ENCODE measurements around the gene IMPA2.

GRCh38 chr18:12003894-12004293 lies 22.6 kb downstream of the IMPA2 start:
- TF ChIP-seq, protein P1, sequence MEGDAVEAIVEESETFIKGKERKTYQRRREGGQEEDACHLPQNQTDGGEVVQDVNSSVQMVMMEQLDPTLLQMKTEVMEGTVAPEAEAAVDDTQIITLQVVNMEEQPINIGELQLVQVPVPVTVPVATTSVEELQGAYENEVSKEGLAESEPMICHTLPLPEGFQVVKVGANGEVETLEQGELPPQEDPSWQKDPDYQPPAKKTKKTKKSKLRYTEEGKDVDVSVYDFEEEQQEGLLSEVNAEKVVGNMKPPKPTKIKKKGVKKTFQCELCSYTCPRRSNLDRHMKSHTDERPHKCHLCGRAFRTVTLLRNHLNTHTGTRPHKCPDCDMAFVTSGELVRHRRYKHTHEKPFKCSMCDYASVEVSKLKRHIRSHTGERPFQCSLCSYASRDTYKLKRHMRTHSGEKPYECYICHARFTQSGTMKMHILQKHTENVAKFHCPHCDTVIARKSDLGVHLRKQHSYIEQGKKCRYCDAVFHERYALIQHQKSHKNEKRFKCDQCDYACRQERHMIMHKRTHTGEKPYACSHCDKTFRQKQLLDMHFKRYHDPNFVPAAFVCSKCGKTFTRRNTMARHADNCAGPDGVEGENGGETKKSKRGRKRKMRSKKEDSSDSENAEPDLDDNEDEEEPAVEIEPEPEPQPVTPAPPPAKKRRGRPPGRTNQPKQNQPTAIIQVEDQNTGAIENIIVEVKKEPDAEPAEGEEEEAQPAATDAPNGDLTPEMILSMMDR (IDR thresholded peaks at IDR 0.05; ENCODE audit: borderline replicate concordance, extremely low read depth, low read length, poor library complexity, severe bottlenecking): no peak
- no peak for TF ChIP-seq EZH2 (IDR thresholded peaks at IDR 0.05; ENCODE audit: borderline replicate concordance, low read depth, low read length, severe bottlenecking)

All from DND-41 (cell line).